Esophagus squamous epithelium (tissue), 4 donors: ENCODE results near the gene GOLGA6C.

Experiments
- POLR2A ChIP-seq, 4 donors: fragments of 450-650 bp; IDR thresholded peaks; one replicate each; pipeline ENCODE4 v1.6.1; 2017; ENCODE audit warnings: antibody characterized with exemption in 4 of 4, mild to moderate bottlenecking in 4 of 4, moderate library complexity in 3 of 4
- TF ChIP-seq, protein P1 (sequence below), 6 experiments: fragments of 450-650 bp in 4 of 6; fragments of 200-600 bp in 2 of 6; sonication (generic) in 2 of 6; IDR thresholded peaks; one replicate each; pipeline ENCODE4 v1.5.1; 2016 to 2019; ENCODE audit warnings: antibody characterized with exemption in 6 of 6, mild to moderate bottlenecking in 4 of 6, moderate library complexity in 4 of 6

DNA sequence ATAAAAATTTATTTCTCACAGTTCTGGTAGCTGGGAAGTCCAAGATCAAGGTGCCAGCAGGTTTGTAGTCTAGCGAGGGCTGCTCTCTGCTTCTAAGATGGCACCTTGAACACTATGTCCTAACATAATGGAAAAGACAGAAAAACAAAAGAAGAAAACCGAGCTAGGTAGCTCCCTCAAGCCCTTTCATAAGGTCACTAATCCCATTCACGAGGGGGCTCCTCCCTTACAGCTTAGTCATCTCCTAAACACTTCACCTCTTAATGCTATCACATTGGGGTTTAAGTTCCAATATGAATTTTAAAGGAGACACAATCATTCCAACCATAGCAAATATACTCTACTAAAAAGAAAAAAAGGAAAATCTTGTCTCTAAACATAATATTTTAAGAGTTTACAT, 48.1 kb downstream of the GOLGA6C start:
- TF ChIP-seq, protein P1, sequence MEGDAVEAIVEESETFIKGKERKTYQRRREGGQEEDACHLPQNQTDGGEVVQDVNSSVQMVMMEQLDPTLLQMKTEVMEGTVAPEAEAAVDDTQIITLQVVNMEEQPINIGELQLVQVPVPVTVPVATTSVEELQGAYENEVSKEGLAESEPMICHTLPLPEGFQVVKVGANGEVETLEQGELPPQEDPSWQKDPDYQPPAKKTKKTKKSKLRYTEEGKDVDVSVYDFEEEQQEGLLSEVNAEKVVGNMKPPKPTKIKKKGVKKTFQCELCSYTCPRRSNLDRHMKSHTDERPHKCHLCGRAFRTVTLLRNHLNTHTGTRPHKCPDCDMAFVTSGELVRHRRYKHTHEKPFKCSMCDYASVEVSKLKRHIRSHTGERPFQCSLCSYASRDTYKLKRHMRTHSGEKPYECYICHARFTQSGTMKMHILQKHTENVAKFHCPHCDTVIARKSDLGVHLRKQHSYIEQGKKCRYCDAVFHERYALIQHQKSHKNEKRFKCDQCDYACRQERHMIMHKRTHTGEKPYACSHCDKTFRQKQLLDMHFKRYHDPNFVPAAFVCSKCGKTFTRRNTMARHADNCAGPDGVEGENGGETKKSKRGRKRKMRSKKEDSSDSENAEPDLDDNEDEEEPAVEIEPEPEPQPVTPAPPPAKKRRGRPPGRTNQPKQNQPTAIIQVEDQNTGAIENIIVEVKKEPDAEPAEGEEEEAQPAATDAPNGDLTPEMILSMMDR (IDR thresholded peaks at IDR 0.05): no peak
- TF ChIP-seq POLR2A (IDR thresholded peaks at IDR 0.05): no peak
